Smooth muscle cell (in vitro differentiated cells): ENCODE measurements around the gene PGAM1. TPM values are rescaled to one million over a fixed set of nuclear protein-coding genes. Genes with fewer than 3 reads are reported as not detected.
"Not testable (repeated sequence)": the region's sequence is repeated elsewhere in the genome, so short reads cannot be mapped to it uniquely, and the experiment has no call there.

Experiments
- DNase-seq: peaks from one replicate; lab custom pipeline; 2025; ENCODE audit not compliant: unreplicated experiment; lab: John Stamatoyannopoulos, UW
- H2AFZ ChIP-seq: fragments of 200-600 bp; sonication (generic); 2 replicates; pipeline ENCODE4 v1.6.0; 2016; ENCODE audit warnings: antibody characterized with exemption, low read depth, mild to moderate bottlenecking
- H3F3A ChIP-seq: fragments of 200-600 bp; sonication (generic); 2 replicates; pipeline ENCODE4 v1.6.0; 2017; ENCODE audit warnings: antibody characterized with exemption, low read depth
- H3K27ac ChIP-seq: fragments of 200-600 bp; sonication (generic); 2 replicates; pipeline ENCODE4 v1.5.1; 2016; ENCODE audit warnings: low read depth, mild to moderate bottlenecking
- H3K27me3 ChIP-seq: fragments of 200-600 bp; sonication (generic); 2 replicates; pipeline ENCODE4 v1.6.1; 2016; ENCODE audit warnings: low read depth, mild to moderate bottlenecking
- H3K36me3 ChIP-seq: fragments of 200-600 bp; sonication (generic); 2 replicates; pipeline ENCODE4 v1.5.1; 2016; ENCODE audit warnings: low read depth
- H3K4me1 ChIP-seq: fragments of 200-600 bp; sonication (generic); 2 replicates; pipeline ENCODE4 v1.5.1; 2016; ENCODE audit warnings: low read depth
- H3K4me2 ChIP-seq: fragments of 200-600 bp; sonication (generic); 2 replicates; pipeline ENCODE4 v1.6.0; 2016; ENCODE audit warnings: mild to moderate bottlenecking
- H3K4me3 ChIP-seq: fragments of 200-600 bp; sonication (generic); 2 replicates; pipeline ENCODE4 v1.5.1; 2016; ENCODE audit warnings: mild to moderate bottlenecking
- H3K79me2 ChIP-seq: fragments of 200-600 bp; sonication (generic); 2 replicates; pipeline ENCODE4 v1.6.0; 2016; ENCODE audit warnings: low read depth, mild to moderate bottlenecking
- H3K9ac ChIP-seq: fragments of 200-600 bp; sonication (generic); 2 replicates; pipeline ENCODE4 v1.6.0; 2016; ENCODE audit warnings: low read depth
- H3K9me3 ChIP-seq: fragments of 200-600 bp; sonication (generic); replicated peaks from 2 replicates; pipeline ENCODE4 v1.5.1; 2016; ENCODE audit warnings: low read depth
- H4K20me1 ChIP-seq: fragments of 200-600 bp; sonication (generic); 2 replicates; pipeline ENCODE4 v1.6.0; 2016; ENCODE audit warnings: low read depth
- CTCF ChIP-seq: fragments of 200-600 bp; sonication (generic); IDR thresholded peaks from 2 replicates; pipeline ENCODE4 v1.5.1; 2017; ENCODE audit warnings: borderline replicate concordance, mild to moderate bottlenecking, antibody characterized with exemption; ENCODE audit not compliant: insufficient read depth, poor library complexity, severe bottlenecking
- WGBS: methylation state at CpG from one replicate; pipeline ENCODE4 v1.1.7; 2016; ENCODE audit warnings: low lambda C conversion rate; 5-methylcytosine and 5-hydroxymethylcytosine counted together
- polyA plus RNA-seq: library from polyadenylated mRNA; unstranded; fragments of >200 nt; fragmentation: Nextera tagmentation; extraction: Ambion mirVana; gene quantifications from 2 replicates; pipeline ENCODE4 v1.2.1, GENCODE V29; 2016
- total RNA-seq: library from RNA; depleted of rRNA; stranded (reverse); fragments of >200 nt; gene quantifications from 2 replicates; pipeline ENCODE4 v1.2.3, GENCODE V29; 2014

PGAM1 gene
- total and polyA plus RNA-seq, 2 experiments from 2014 or later = 725 to 957 TPM

DNA sequence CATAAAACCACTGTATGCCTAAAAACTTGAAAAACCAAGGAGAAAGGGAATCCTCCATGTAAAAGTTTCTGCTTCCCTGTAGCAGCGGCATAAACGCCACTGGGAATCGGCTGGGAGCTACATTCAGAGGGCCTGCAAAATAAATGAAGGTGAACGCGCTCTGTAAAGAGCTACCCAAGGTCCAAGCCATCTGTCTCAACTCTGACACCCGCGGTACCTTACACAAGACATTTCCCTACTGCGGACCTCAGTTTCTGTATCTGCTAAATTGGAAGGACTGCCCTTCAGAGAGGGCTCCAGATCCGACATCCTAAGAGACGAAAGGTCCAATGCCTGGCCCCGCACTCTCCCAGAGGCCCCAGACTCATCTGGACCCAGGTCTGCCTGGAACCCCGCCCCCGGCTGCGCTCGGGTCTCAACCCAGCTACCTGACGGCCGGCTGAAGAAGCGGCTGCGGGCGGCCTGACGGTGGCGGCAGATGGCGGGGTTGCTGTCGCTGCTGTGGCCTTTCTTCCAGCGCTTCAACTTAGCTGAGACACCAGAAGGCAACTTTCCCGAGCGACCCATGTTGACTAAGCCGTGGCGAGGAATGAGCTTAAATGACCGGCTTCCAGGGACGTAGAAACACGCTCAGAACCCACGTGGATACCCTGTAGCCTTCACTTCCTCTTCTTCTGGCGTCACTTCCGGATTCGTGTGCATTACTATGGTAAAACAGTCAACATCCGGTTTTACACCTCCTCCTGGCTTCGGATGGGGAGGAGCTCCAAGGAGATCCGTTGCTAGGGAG is 25.1 kb upstream of the PGAM1 start, which contains the start of gene RRP12:
Gene RRP12, minus strand, starts transcription at position 676 of the 790 bp plus-strand sequence. Its CDS starts 109 bp downstream, at position 567.
- WGBS = 2% methylated on average over 39 of the region's 39 CpGs
- H4K20me1 ChIP-seq = no peaks in the 10 kb centered on the region
- H3K4me1 ChIP-seq = peaks cover 11% of the 10 kb centered on the region
- H3K4me2 ChIP-seq = peak within 1 kb of the TSS; percentile 90
- peak within 1 kb of the TSS; percentile 73 for H2AFZ ChIP-seq
- no peaks in the 10 kb centered on the region for H3K36me3 ChIP-seq
- DNase-seq = peak; percentile 40
- H3K27me3 ChIP-seq = no peaks in the 10 kb centered on the region
- peak; percentile 9 for TF ChIP-seq CTCF
- H3K9me3 ChIP-seq = no peaks in the 10 kb centered on the region
- peak within 1 kb of the TSS; percentile 78 for H3K4me3 ChIP-seq
- peaks cover 17% of the 10 kb centered on the region for H3K79me2 ChIP-seq
- H3K27ac ChIP-seq = peak within 1 kb of the TSS; percentile 95
- no peaks in the 10 kb centered on the region for H3F3A ChIP-seq
- H3K9ac ChIP-seq = peak within 1 kb of the TSS; percentile 96

- peak overlapping the region; percentile 90 for H3K4me2 ChIP-seq
Measured at GRCh38 chr10:97401455-97401919, 24.5 kb upstream of the PGAM1 start.

GRCh38 chr10:97404044-97404443 is 21.9 kb upstream of the PGAM1 start:
- no peak for TF ChIP-seq CTCF
- no peak overlapping the region for H3K27ac ChIP-seq
- H4K20me1 ChIP-seq = no peaks in the 10 kb centered on the region
- H3K9me3 ChIP-seq = no peaks in the 10 kb centered on the region
- no peak overlapping the region for H3K4me2 ChIP-seq
- H3K4me1 ChIP-seq = peaks cover 11% of the 10 kb centered on the region
- no peak for DNase-seq
- peaks cover 9% of the 10 kb centered on the region for H3F3A ChIP-seq
- no peak overlapping the region for H2AFZ ChIP-seq
- no peak overlapping the region for H3K4me3 ChIP-seq
- no peak overlapping the region for H3K9ac ChIP-seq
- H3K27me3 ChIP-seq = no peaks in the 10 kb centered on the region
- no peaks in the 10 kb centered on the region for H3K36me3 ChIP-seq
- H3K79me2 ChIP-seq = peaks cover 11% of the 10 kb centered on the region

More at GRCh38 chr10:97401455-97401919, 24.5 kb upstream of the PGAM1 start:
- Histone ChIP-seq H3K4me1 (peaks cover 11% of the 10 kb centered on the region), H3K36me3 (no peaks in the 10 kb centered on the region), H3K79me2 (peaks cover 17% of the 10 kb centered on the region), H3K9ac (peak overlapping the region; percentile 78), H2AFZ (peak overlapping the region; percentile 56), H3K27ac (peak overlapping the region; percentile 95), H3K4me3 (peak overlapping the region; percentile 78), H3K9me3 (no peaks in the 10 kb centered on the region), H3K27me3 (no peaks in the 10 kb centered on the region), H4K20me1 (no peaks in the 10 kb centered on the region), H3F3A (no peaks in the 10 kb centered on the region)
- WGBS = 77% methylated on average over 13 of the region's 13 CpGs
- no peak for TF ChIP-seq CTCF
- DNase-seq = no peak

DNA sequence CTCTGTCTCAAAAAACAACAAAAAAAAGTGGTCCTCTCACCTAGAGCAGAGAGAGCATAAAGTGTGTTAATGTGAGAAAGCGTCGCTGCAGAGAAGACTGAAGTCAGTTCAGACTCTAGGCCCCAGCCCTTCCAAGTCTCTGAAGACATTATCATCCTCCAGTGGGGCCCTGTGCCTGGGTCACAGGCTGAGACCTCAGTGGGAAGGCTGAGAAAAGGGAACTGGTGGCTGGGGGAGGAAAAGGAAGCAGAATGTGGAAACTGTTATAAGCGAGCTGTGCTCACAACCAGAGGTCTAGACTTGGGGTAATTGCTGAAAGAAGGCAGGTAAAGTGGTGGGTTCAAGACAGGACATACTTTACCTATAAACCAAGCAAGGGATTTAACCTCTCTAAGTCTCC is 19.9 kb upstream of the PGAM1 start:
- no peak for TF ChIP-seq CTCF
- H3K9ac ChIP-seq = no peak overlapping the region
- 88% methylated on average over 3 of the region's 3 CpGs for WGBS

DNA sequence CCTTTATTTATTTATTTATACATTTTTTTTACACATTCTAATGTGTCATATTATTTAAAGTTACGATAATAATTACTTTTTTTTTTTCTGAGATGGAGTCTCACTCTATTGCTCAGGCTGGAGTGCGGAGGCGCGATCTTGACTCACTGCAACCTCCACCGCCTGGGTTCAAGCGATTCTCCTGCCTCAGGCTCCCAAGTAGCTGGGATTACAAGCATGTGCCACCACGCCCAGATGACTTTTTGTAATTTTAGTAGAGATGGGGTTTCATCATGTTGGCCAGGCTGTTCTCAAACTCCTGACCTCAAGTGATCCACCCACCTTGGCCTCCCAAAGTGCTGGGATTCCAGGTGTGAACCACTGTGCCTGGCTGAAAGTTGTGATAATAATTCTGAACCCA is 19.5 kb upstream of the PGAM1 start:
- not testable (repeated sequence) for H3K4me3 ChIP-seq, H3K9ac ChIP-seq, H3K4me1 ChIP-seq, H3F3A ChIP-seq, H3K4me2 ChIP-seq, H2AFZ ChIP-seq, H3K36me3 ChIP-seq, H3K9me3 ChIP-seq, H3K27ac ChIP-seq, H3K79me2 ChIP-seq, DNase-seq, H4K20me1 ChIP-seq, H3K27me3 ChIP-seq
- 94% methylated on average over 7 of the region's 7 CpGs for WGBS

More for the DNA sequence above, 19.9 kb upstream of the PGAM1 start:
- H3K36me3 ChIP-seq = no peaks in the 10 kb centered on the region
- H3F3A ChIP-seq = peaks cover 9% of the 10 kb centered on the region
- no peak overlapping the region for H3K4me2 ChIP-seq
- no peak overlapping the region for H3K27ac ChIP-seq
- H3K4me1 ChIP-seq = no peaks in the 10 kb centered on the region
- H4K20me1 ChIP-seq = no peaks in the 10 kb centered on the region
- H3K79me2 ChIP-seq = no peaks in the 10 kb centered on the region
- no peak for DNase-seq
- no peaks in the 10 kb centered on the region for H3K27me3 ChIP-seq
- no peak overlapping the region for H2AFZ ChIP-seq
- no peak overlapping the region for H3K4me3 ChIP-seq
- no peaks in the 10 kb centered on the region for H3K9me3 ChIP-seq
